B cell (primary cell): ENCODE measurements around the gene AP1S2. TPM values are rescaled to one million over a fixed set of nuclear protein-coding genes. Genes with fewer than 3 reads are reported as not detected.
A peak's percentile ranks its signal among the peaks of the same experiment; 100 is the strongest.

Experiments
- ATAC-seq: fragments of 200-7000 bp; cut with Tn5 transposase; one replicate; pipeline ENCODE4 v1.10.0; 2021; ENCODE audit warnings: low read depth, mild to moderate bottlenecking, moderate number of reproducible peaks, moderate library complexity
- CTCF ChIA-PET: fragments of 350-600 bp; sonication (Branson Sonifier 250); formaldehyde crosslinking; loops from one replicate; lab custom pipeline; 2021; ENCODE audit warnings: antibody characterized with exemption, inconsistent platforms; lab: Charles Lee
- POLR2A ChIA-PET: fragments of 350-600 bp; sonication (Branson Sonifier 250); formaldehyde crosslinking; loops from one replicate; lab custom pipeline; 2021; ENCODE audit warnings: antibody characterized with exemption; lab: Charles Lee
- DNase-seq: peaks from one replicate; pipeline ENCODE4 v3.0.0; 2013
- H2AFZ ChIP-seq: 2 replicates; pipeline ENCODE4 v1.6.1; 2012; ENCODE audit warnings: mild to moderate bottlenecking, low read depth, low read length; ENCODE audit not compliant: insufficient read depth, poor library complexity, severe bottlenecking
- H3K27ac ChIP-seq, 2 donors: 1 replicate in 1 of 2; 2 replicates in 1 of 2; pipeline ENCODE4 v1.5.1; 2012 to 2013; ENCODE audit warnings: low read length in 2 of 2, mild to moderate bottlenecking in 2 of 2, moderate library complexity in 1 of 2
- H3K27me3 ChIP-seq, 4 experiments: fragments of 200-600 bp in 1 of 4; sonication (generic) in 1 of 4; replicated peaks in 1 of 4; 1 replicate in 2 of 4; 2 replicates in 2 of 4; pipeline versions ENCODE4 v1.6.1 to v1.7.0; 2013 to 2016; ENCODE audit warnings: low read length in 3 of 4, mild to moderate bottlenecking in 2 of 4, mixed read lengths in 1 of 4, moderate library complexity in 1 of 4; ENCODE audit not compliant: insufficient read depth in 4 of 4, control insufficient read depth in 3 of 4; ENCODE audit errors: control extremely low read depth in 1 of 4
- H3K36me3 ChIP-seq, 2 experiments: replicated peaks in 1 of 2; 1 replicate in 1 of 2; 2 replicates in 1 of 2; pipeline versions ENCODE4 v1.6.1 to v1.7.1; 2013; ENCODE audit warnings: low read length in 1 of 2; ENCODE audit not compliant: insufficient read depth in 2 of 2, control insufficient read depth in 1 of 2; ENCODE audit errors: control extremely low read depth in 1 of 2, extremely low read depth in 1 of 2
- H3K4me1 ChIP-seq, 2 donors: fragments of 200-600 bp in 1 of 2; sonication (generic) in 1 of 2; 1 replicate in 1 of 2; 2 replicates in 1 of 2; pipeline versions ENCODE4 v1.5.1 to v1.6.1; 2013 to 2017; ENCODE audit warnings: low read length in 2 of 2; ENCODE audit not compliant: control insufficient read depth in 2 of 2, insufficient read depth in 2 of 2
- H3K4me2 ChIP-seq: replicated peaks from 2 replicates; pipeline ENCODE3; 2012; ENCODE audit warnings: mild to moderate bottlenecking, low read depth, low read length; ENCODE audit not compliant: poor library complexity, severe bottlenecking
- H3K4me3 ChIP-seq, 5 experiments: fragments of 200-600 bp in 1 of 5; sonication (generic) in 1 of 5; 1 replicate in 3 of 5; 2 replicates in 2 of 5; pipeline versions ENCODE4 v1.5.1 to v1.7.0; 2011 to 2016; ENCODE audit warnings: low read length in 4 of 5, mild to moderate bottlenecking in 4 of 5, low read depth in 2 of 5, control low read depth in 1 of 5, moderate library complexity in 1 of 5; ENCODE audit not compliant: insufficient read depth in 1 of 5; ENCODE audit errors: control extremely low read depth in 1 of 5, extremely low read depth in 1 of 5
- H3K79me2 ChIP-seq: fragments of 200-600 bp; sonication (generic); one replicate; pipeline ENCODE4 v1.6.0; 2016; ENCODE audit warnings: low read length; ENCODE audit not compliant: control insufficient read depth, insufficient read depth
- H3K9ac ChIP-seq: fragments of 200-600 bp; sonication (generic); 2 replicates; pipeline ENCODE4 v1.6.1; 2017; ENCODE audit warnings: mild to moderate bottlenecking, low read length, moderate library complexity
- H3K9me3 ChIP-seq, 3 donors: one replicate each; pipeline versions ENCODE4 v1.6.1 to v1.7.1; 2013; ENCODE audit warnings: low read length in 2 of 3; ENCODE audit not compliant: control insufficient read depth in 2 of 3, insufficient read depth in 1 of 3; ENCODE audit errors: control extremely low read depth in 1 of 3
- H4K20me1 ChIP-seq: 2 replicates; pipeline ENCODE4 v1.6.0; 2012; ENCODE audit warnings: mild to moderate bottlenecking, low read length; ENCODE audit not compliant: insufficient read depth, control insufficient read depth, poor library complexity, severe bottlenecking
- H3K27ac Mint-ChIP-seq: one replicate; pipeline ENCODE4 v1.8.0; 2021; ENCODE audit warnings: mixed read lengths
- H3K27me3 Mint-ChIP-seq: one replicate; pipeline ENCODE4 v1.8.0; 2021; ENCODE audit warnings: mixed read lengths
- H3K4me1 Mint-ChIP-seq: one replicate; pipeline ENCODE4 v1.8.0; 2021; ENCODE audit warnings: mixed read lengths
- H3K4me3 Mint-ChIP-seq: one replicate; pipeline ENCODE4 v1.8.0; 2021; ENCODE audit warnings: mixed read lengths
- H3K9me3 Mint-ChIP-seq: one replicate; pipeline ENCODE4 v1.8.0; 2022; ENCODE audit warnings: mixed read lengths; ENCODE audit not compliant: insufficient read depth
- CTCF ChIP-seq: fragments of 200-600 bp; IDR thresholded peaks from one replicate; pipeline ENCODE4 v1.8.0; 2022; ENCODE audit warnings: antibody characterized with exemption, mild to moderate bottlenecking
- EZH2 ChIP-seq: IDR thresholded peaks from 2 replicates; pipeline ENCODE4 v1.6.1; 2012; ENCODE audit warnings: borderline replicate concordance, low read depth, mild to moderate bottlenecking, moderate library complexity, low read length; ENCODE audit not compliant: insufficient read depth, poor library complexity, severe bottlenecking
- WGBS: methylation state at CpG from one replicate; pipeline ENCODE4 v1.1.5; 2013; ENCODE audit warnings: missing lambda C conversion rate; ENCODE audit not compliant: insufficient coverage; 5-methylcytosine and 5-hydroxymethylcytosine counted together
- intact Hi-C: fragments of 100-400 bp; cut with micrococcal nuclease; formaldehyde crosslinking; loops from one replicate; pipeline ENCODE4 v1.10.0; 2022
- polyA plus RNA-seq: library from polyadenylated mRNA; depleted of rRNA; stranded (reverse); fragments of >200 nt; gene quantifications from 2 replicates; pipeline ENCODE4 v1.2.3, GENCODE V29; 2012
- total RNA-seq, 2 donors: library from RNA; stranded (reverse); fragments of 120-200 nt in 1 of 2; gene quantifications; 1 replicate in 1 of 2; 2 replicates in 1 of 2; pipeline versions ENCODE4 v1.2.3 to v1.2.4, GENCODE V29; 2013 to 2022

The AP1S2 gene
- total and polyA plus RNA-seq, 2 donors (not counting 1 experiment from before 2014, with no cell fraction given) = 23.9 to 37.8 TPM

GRCh38 chrX:15838017-15838416 is 16.6 kb downstream of the AP1S2 start:
- TF ChIP-seq CTCF = peak; percentile 37
- no peak for TF ChIP-seq EZH2
- Mint-ChIP-seq H3K27me3 (no peaks in the 10 kb centered on the region), H3K4me1 (peaks cover 14% of the 10 kb centered on the region), H3K4me3 (no peak overlapping the region), H3K27ac (no peak overlapping the region), H3K9me3 (no peaks in the 10 kb centered on the region)
- Histone ChIP-seq H3K36me3 (peaks cover 0 to 9% of the 10 kb centered on the region in 2 experiments), H3K27ac (no peak overlapping the region), H3K4me3 (no peak overlapping the region), H4K20me1 (no peaks in the 10 kb centered on the region), H3K4me1 (peaks cover 0 to 3% of the 10 kb centered on the region in 2 donors), H3K27me3 (no peaks in the 10 kb centered on the region), H3K79me2 (peaks cover 4% of the 10 kb centered on the region), H3K9ac (no peak overlapping the region), H3K4me2 (no peak overlapping the region), H2AFZ (no peak overlapping the region), H3K9me3 (no peaks in the 10 kb centered on the region)
- CTCF ChIA-PET = no interaction called here
- POLR2A ChIA-PET = no interaction called here
- WGBS = no CpG with 5 or more reads among the region's 3 CpGs
- DNase-seq = no peak
- intact Hi-C loops = no loop called here
- peak; percentile 39 for ATAC-seq

- no peaks in the 10 kb centered on the region for H4K20me1 ChIP-seq
- H3K4me2 ChIP-seq = no peak overlapping the region
- H3K27ac Mint-ChIP-seq = no peak overlapping the region
- no peaks in the 10 kb centered on the region for H3K9me3 Mint-ChIP-seq
- no peak overlapping the region for H3K4me3 ChIP-seq
- no peak overlapping the region for H3K27ac ChIP-seq
- H2AFZ ChIP-seq = no peak overlapping the region
- ATAC-seq (no peak), DNase-seq (no peak)
- no peak overlapping the region for H3K9ac ChIP-seq
- TF ChIP-seq EZH2 (no peak), CTCF (no peak)
- no CpG with 5 or more reads among the region's 5 CpGs for WGBS
- peaks cover 4% of the 10 kb centered on the region for H3K79me2 ChIP-seq
- ChIA-PET CTCF (no interaction called here), POLR2A (no interaction called here)
- intact Hi-C loops = no loop called here
- H3K4me3 Mint-ChIP-seq = no peak overlapping the region
- no peaks in the 10 kb centered on the region for H3K27me3 ChIP-seq
- no peaks in the 10 kb centered on the region for H3K9me3 ChIP-seq
- no peaks in the 10 kb centered on the region for H3K27me3 Mint-ChIP-seq
- peaks cover 0 to 2% of the 10 kb centered on the region in 2 experiments for H3K36me3 ChIP-seq
- H3K4me1 Mint-ChIP-seq = peaks cover 10% of the 10 kb centered on the region
- H3K4me1 ChIP-seq = peaks cover 0 to 3% of the 10 kb centered on the region in 2 donors
Observed at GRCh38 chrX:15834827-15835595, 19.6 kb downstream of the AP1S2 start.
